GM21619 (cell line): ENCODE measurements around the gene KAT7.

Source experiments
- ATAC-seq: cut with Tn5 transposase; IDR thresholded peaks from one replicate; pipeline ENCODE4 v1.9.1; 2021; ENCODE audit not compliant: unreplicated experiment

Gene KAT7

GRCh38 chr17:49866882-49867413 is 78.5 kb downstream of the KAT7 start:
- no peak for ATAC-seq

GRCh38 chr17:49869038-49869374 is 80.5 kb downstream of the KAT7 start:
- no peak for ATAC-seq

- no peak for ATAC-seq
These were observed 81.8 kb downstream of the KAT7 start for GRCh38 chr17:49870298-49870697.

- ATAC-seq: no peak
These were observed 82.7 kb downstream of the KAT7 start for GRCh38 chr17:49871211-49871610.

GRCh38 chr17:49872754-49873377 is 84.4 kb downstream of the KAT7 start:
- no peak for ATAC-seq

GRCh38 chr17:49873466-49873865 is 85.0 kb downstream of the KAT7 start:
- no peak for ATAC-seq

- ATAC-seq: no peak
These were observed 85.4 kb downstream of the KAT7 start for GRCh38 chr17:49873926-49874325.

- no peak for ATAC-seq
These were observed 86.4 kb downstream of the KAT7 start for GRCh38 chr17:49874911-49875310.

- no peak for ATAC-seq
These were observed 87.2 kb downstream of the KAT7 start for GRCh38 chr17:49875685-49876084.

- ATAC-seq: no peak
These were observed 90.7 kb downstream of the KAT7 start for GRCh38 chr17:49878931-49879904.

GRCh38 chr17:49880291-49881053 is 92.0 kb downstream of the KAT7 start:
- ATAC-seq: peak; percentile 62

GRCh38 chr17:49881054-49881402 is 92.5 kb downstream of the KAT7 start:
- no peak for ATAC-seq

GRCh38 chr17:49882434-49882833 is 94.0 kb downstream of the KAT7 start:
- no peak for ATAC-seq
